Hematopoietic multipotent progenitor cell treated with erythropoietin and hydrocortisone succinate and interleukin-3 and kit ligand, for 8 days (in vitro differentiated cells): ENCODE measurements around the gene CPTP.
"Not testable (repeated sequence)": the region's sequence is repeated elsewhere in the genome, so short reads cannot be mapped to it uniquely, and the experiment has no call there.

Experiments
- DNase-seq: peaks from one replicate; pipeline ENCODE4 v3.0.0-alpha.2; 2015

Gene CPTP

DNA sequence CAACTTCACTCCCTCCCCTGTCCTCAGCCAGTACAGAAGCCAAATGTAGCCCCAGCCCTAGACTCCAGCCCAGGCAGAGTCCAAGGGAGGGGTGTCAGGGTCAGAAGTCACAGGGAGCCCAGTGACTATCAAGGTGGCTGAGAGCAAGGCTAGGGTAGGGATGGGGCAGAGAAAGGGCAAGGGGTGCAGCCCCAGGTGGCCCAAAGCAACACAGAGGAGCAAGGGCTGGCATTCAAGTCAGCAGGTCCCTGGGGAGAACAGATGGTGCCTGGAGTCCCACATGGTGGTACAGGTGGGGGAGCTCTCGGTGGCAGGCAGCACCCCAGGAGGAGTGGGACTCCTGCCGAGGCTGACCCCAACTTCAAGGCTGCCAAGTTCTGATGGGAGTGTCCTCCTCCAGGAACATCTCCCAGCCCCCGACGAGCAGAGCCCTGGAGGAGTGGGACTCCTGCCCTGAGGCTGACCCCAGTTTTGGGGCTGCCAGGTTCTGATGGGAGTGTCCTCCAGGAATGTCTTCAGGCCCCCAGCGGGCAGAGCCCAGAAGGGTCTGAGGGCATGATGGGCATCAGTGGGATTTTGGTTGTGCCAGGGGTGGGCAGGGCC, 28.3 kb downstream of the CPTP start:
- DNase-seq = no peak

DNA sequence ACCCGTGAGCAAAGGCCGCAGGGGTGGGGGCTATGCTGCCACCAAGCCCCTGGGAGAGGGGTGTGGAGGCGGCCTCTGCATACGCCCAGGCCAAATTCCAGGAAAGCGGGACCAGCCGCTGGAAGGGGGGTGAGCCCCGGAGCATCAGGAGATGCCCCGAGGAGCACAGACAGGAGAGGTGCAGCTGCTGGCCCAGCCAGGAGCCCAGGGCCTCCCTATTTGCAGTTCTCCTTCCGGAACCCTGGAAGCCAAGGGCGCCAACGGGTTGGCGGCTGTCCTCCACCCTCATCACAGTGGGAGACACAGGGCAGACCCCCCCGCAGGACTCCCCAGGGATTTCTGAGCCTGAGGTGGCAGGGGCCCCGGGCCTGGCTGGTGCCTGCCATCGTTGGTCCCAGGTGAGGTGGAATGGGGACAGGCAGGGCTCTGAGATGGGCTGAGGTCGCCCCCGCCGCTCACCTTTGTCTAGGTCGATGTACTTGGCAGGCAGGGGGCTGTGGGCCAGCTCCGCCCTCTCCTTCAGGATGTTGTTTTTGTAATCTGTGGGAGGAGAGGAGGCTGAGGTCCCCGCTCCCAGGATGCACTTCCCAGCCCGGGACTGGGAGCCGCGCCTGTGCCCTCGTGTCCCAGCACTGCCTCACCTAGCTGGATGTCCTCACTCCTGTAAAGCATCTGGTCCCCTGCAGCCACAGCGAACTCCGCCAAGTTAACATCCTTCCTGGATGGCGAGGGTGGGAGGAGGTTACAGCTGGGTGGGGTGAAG, 29.0 kb downstream of the CPTP start:
- DNase-seq = no peak

DNA sequence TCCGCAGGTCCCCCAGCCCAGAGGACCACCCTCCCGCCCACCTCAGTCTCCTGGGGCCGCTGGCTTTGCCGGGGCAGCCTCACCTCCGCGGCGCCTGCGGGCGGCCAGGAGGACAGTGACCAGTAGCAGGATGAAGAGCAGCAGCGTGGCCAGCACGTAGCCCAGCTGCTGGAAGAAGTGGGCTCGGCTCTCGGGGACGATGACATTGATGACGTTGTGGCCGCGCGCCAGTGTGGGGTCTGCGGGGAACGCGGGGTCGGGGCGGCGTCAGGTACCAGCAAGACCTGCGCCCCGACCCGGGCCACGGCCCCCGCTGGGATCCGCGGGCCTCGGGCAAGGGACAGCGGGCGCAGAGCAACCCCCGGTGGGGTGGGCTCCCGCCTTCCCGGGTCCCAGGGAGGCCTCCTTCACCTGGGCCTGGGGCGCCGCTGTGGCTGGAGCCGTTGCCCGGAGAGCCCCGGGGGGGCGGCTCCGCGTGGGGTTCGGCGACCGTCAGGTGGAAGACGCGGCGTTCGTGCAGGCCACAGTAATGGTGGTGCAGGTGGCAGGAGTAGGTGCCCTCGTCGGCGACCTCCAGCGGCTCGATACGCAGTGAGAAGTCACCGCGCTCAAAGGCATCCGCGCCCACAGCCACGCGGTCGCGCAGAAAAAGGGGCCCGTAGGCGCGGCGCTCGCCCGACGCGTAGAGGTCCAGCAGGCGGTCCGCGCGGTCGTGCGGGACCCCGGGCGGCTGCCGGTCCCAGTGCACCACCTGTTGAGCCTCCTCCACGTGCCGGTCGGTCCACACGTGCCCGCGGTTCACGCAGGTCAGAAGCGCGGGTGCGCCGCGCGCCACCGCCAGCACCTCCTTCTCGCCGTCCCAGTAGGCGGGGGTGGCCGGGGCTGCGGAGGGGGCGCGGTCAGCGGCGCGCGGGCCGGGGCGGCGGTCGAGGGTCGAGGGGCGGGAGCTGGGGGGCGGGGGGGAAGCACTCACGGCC, 30.0 kb downstream of the CPTP start:
- DNase-seq = no peak

DNA sequence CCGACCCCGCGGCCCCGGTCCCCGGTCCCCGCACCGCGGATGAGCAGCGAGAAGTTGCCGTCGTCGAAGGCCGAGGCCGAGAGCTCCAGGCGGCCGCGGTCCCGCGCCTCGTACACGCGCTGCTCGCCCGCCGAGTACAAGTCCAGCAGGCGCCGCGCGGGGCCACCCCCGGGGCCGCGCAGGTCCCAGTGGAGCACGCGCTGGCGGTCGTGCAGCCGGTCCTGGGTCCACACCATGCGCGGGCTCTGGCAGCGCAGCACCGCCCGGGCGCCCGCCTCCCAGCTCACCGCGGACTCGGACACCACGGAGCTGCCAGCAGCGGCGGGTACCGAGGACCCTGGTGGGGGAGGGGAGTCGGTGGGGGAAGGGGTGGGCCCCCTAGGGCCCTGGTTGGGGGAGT, 30.8 kb downstream of the CPTP start:
- DNase-seq = no peak

DNA sequence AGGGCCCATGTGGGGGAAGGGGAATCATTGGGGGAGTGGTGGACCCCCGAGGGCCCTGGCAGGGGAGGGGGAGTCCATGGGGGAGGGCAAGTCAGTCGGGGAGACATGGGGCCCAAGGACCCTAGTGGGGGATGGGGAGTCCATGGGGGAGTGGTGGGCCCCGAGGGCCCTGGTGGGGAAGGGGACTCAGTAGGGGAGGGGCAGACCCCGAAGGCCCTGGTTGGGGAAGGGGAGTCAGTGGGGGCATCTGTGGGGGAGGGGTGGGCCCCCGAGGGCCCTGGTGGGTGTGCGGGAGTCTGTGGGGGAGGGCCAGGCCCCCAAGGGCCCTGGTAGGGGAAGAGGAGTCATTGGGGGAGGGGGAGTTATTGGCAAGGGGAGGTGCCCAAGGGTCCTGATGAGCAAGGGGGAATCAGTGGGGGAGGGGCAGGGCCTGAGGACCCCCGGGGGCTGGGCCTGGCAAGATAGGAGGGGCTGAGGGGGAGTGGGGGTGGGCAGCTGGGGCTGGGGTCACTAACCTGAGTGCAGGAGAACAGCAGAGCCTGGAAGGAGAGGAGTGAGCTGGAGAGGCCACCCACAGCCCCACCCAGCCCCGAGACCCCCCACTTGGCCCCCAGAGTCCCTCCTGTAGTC, 31.7 kb downstream of the CPTP start:
- no peak for DNase-seq

DNA sequence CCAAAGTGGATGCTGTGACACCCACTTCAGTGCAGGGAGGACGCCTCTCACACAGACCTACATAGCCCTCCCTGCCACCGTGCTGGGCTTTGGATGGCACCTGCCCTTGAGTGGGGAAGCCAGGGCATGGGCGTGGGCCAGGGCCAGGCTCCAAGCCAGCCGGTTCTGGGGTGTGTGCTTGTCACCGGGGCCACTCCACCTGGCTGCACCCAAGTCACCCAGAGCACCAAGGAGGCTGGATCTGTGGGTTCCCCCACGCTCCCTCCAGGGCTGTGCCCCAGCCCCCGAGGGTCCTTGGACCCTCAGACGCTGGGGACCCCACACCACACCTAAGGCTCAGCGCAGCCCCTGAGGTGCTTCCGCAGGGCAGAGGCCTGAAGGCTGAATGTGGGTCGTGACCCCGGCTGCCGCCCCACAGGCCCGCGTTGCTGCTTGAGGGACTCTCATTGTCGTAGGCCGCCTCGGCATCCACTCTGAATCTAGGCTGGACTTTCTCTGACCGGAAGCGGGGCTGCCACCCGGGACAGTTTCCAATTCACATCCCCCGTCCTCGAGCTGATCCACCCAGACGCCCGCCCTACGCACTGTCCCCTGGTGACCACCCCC, 32.3 kb downstream of the CPTP start:
- DNase-seq = peak; percentile 16

DNA sequence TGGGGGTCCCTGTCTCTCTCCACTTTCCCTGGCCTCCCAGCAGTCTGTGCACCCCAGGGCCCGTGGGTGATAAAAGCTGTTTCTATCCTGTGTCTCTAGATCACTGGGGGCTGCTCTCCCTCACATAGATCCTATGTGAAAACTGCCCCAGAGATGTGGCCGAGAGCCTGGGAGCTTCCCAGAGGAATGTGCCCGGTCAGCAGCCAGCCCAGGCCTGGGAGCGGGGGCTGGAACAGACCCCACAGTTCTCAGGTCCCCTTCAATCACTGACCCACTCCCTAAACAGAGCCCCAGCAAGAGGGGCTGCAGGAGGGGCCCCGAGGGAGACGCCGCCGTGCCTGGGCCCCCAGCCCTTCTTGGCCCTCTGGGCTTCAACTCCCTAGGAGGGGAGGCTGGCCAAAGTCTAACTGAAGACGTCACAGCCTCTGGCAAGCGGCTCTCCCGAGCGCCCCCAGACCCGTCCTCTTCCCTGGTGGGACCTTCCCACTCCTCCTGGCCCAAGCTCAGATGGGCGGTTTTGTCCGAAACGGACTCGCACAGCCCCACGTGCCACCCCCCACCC, 33.4 kb downstream of the CPTP start:
- no peak for DNase-seq

DNA sequence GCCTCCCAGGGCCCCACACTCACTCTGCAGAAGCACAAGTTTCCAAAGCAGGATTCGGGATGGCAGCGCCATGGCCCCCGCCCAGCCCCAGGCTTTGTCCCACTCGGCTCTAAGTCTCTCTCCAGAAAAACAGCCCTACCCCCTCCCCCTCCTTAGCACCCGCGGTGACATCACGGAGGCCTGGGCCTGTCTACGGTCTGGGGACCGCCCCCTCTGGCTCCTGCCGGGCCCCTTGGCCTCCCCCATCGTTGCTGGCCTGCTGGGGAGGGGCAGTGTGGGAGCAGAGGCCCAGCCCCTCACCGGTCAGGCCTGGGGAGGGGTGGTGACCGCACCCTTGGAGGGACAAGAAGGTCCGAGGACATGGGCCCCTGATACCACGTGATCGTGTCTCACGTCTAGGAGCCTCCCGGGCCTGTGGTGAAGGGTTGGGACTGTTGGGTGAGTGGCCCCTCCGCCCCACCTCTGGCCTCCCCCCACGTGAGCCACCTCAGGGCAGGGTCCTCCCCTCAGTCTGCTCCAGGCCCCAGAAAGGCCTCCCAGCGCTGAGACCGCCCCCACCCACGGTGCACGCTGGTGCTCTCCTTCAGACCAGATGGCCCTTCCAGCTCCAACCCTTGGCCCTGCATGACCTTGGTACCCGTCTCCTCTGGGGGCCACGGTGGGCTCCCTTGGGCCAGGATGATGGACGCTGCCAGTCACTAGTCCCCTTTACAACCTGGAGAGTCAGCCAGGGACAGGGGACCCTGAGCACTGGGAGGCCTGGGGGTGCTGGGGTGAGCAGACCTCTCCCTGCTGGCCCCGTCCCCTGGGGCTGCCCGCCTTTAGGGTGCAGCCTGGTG, 34.0 kb downstream of the CPTP start, which contains the start of gene MXRA8:
Gene MXRA8, minus strand, starts transcription at position 123 of the 839 bp plus-strand sequence. Its CDS starts 51 bp downstream, at position 72.
- no peak for DNase-seq

DNA sequence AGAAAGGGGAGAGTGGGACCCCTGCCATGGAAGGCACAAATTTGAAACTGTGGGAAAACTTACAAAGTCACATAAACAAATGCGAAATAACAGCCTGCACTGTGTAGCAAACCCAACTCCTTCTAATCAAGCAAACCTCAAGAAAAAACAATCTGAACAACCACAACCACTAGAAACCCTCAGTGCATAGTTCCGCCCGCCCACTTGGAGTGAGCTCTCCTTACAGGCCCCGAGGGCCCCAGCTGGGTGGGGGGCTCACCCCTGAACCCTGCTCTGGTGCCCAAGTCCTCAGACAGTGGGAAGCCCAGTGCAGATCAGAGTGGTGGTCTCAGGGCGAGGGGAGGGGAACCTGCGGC, 34.7 kb downstream of the CPTP start:
- no peak for DNase-seq

DNA sequence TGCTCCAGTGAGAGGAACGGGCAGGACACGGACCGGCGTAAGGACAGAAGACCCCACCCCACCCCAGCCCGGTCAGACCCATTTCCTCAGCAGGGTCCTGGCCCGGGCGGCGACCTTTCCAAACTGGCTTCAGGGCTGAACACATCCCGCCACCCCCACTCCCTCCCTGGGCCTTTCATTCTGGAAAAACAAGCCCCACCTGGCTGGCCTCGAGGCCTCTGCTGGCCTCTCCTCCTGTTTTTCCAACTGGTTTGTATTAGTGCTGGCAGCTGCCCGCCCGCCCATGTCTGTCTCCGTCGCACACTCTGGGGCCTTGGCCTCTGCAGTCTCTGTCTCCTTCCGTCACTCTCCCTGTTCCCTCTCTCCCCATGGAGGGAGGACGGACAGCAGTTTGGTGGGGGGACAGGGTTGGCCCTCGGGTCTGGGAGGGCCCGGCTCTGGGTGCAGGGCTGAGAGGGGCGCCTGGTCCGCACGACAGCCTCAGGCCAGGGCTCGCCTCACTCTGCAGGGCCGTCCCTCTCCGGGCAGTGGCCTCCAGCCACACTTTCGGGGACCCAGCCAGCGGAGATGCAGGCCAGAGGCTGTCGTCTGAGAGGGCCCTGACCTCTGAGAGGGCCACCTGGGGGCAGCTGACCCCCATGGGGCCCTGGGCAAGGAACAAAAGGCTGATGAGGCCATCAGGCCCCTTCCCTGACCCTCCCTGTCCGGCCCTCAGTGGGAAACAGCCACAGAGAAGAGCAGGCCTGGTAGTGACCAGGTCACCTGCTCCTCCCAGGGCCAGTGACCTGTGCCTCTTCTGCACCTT, 35.3 kb downstream of the CPTP start:
- no peak for DNase-seq

DNA sequence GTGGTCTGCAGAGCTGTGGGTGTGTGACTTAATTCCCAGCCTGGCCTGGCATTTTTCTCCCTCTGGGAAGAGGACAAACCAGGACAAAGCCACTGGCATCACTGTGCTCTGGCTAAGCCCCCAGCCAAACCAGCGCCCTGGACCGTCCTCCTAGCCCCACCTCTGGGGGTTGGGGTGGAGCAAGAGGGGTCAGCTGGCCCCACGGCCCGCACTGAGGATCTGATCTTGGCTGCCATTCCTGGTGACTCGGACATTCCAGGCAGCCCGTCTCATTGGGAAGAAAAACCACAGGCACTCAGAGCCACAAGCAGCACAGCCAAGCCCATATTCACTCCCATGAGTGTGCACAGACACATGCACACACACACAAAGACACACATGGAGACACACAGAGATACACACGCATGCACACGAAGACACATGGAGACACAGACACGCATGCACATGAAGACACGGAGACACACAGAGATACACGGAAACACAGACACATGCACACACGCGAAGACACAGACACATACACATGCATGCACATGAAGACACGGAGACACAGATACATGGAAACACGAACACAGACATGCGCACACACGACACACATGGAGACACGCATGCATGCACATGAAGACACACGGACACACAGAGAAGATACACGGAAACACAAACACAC, 36.0 kb downstream of the CPTP start:
- no peak for DNase-seq

DNA sequence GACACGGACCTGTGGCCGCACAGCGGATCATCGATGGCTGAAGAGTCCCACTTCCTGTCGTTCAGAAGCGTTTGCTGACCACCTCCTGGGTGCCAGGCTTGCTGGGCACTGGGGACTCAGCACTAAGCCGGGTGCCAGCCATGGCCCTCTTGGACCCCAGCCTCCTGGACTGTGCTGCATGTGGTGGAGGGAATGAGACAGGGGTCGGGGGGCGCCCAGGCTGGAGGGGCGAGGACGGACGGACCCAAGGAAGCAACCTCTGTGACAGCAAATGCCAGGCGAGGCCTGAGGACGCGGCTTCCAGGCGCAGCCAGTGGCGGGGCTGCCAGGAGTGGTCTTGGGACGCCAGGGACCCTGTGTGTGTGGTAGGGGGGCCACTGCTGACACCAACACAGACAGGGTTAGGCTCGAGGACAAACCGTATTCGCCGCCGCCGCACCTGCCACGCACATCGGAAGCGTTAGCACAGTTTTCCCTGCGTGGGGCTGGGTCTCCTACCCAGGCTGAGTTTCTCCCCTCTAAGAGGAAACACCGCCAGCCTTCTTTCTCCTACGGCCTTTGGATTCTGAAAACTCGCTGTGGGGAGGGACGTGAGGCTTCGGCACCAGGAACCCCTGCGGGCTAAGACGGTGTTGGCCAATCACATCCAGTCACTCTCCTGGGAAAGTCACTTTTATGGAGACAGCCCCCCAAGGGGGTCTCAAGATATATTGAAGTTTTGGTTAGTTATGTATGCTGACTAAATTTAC, 36.8 kb downstream of the CPTP start:
- no peak for DNase-seq

DNA sequence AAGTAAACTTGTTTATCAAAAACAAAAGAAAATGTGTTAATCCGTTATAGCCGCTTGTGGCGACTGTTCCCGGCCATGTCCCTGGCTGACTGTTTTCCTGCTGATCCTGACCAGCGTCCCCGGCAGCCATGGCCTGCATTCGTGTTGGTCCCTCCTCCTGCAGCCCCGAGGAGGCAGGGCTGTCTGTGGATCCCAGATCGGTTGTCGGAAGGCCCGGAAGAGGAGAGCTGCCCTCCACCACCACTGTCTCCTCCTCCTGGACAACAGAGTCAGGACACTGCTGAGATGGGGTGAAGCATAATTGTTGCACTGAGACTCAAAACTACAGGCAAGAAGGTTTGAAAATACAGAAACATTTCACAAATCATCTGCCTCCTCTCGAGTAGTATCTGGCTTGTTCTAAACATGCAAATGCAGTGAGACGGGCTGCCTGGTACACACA, 37.4 kb downstream of the CPTP start:
- no peak for DNase-seq

DNA sequence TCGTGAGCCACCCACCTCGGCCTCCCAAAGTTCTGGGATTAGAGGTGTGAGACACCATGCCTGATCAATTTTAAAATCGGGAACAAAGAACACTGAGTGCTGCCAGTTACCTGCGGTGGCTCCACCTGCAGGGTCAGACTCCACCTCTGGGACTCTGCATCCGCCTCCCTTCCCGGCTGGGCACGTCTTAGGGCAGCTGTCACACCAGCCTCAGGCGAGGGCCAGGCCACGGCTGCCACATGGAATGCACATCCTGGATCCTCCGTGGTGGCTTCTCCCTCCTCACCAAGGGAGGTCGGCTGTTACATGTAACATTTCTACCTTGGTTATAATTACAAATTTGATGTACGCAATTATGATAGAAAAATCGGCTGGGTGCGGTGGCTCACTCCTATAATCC, 39.7 kb downstream of the CPTP start:
- no peak for DNase-seq

DNA sequence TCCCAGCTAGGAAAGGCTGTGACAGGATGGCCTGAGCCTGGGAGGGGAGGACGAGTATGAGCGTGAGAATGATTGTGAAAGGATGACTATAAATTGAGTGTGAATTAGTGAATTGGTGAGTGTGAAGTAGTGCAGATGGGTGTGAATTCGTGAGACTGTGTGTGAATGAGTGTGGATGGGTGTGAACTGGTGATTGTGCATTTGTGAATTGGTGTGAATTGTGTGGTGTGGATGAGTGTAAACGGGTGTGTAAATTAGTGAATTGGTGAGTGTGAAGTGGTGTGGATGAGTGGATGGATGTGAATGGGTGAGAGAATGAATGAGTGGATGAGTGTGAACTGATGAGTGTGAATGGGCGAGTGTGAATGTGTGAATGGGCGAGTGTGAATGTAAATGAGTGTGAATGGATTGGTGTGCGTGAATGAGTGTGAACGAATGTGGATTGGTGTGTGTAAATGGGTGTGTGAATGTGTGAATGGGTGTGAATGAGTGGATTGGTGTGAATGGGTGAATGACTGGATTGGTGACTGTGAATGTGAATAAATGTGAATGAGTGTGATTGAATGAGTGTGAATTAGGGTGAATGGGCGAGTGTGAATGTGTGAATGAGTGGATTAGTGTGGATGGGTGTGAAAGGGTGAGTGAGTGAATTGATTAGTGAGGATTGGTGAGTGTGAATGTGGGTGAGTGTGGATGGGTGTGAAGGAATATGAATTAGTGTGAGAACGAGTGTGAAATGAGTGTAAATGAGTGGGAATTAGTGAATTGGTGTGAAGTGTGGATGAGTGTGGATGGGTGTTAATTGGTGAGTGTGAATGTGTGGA, 41.5 kb downstream of the CPTP start:
- no peak for DNase-seq

DNA sequence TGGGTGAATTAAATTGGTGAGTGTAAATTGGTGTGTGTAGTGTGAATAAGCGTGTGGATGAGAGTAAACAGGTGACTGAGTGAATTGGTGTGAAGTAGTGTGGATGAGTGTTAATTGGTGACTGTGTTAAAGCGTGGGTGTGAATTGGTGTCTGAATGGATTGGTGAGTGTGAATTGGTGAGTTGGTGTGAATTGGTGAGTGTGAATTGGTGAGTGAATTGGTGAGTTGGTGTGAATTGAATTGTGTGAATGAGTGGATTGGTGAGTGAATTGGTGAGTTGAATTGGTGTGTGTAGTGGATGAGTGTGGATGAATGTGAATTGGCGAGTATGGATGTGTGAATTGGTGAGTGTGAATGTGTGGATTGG, 42.1 kb downstream of the CPTP start:
- no peak for DNase-seq

DNA sequence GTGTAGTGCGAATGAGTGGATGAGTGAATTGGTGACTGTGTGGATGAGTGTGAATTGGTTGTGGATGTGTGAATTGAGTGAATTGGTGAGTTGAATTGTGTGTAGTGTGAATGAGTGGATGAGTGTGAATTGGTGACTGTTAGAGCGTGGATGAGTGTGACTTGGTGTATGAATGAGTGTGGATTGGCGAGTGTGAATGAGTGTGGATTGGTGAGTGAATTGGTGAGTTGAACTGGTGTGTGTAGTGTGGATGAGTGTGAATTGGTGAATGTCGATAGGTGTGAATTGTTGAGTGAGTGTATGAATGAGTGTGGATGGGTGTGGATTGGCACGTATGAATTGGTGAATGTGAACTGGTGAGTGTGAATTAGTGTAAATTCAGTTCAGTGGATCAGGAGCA, 42.7 kb downstream of the CPTP start:
- DNase-seq = no peak

DNA sequence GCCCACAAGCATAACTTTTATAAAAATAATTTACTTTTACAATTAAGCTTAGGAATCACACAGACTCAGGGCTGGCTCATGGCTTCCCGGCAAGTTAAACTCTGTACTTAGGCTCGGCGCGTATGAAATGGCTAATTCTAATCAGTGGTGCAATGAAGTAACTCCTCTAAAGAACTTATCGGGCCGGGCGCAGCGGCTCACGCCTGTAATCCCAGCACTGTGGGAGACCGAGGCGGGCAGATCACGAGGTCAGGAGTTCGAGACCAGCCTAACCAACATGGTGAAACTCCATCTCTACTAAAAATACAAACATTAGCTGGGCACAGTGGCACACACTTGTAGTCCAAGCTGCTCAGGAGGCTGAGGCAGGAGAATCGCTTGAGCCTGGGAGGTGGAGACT, 45.5 kb downstream of the CPTP start:
- not testable (repeated sequence) for DNase-seq
